Gastrocnemius medialis (tissue), 4 donors: ENCODE measurements around the gene NTPCR.

Experiments
- POLR2A ChIP-seq, 2 donors: fragments of 450-650 bp; IDR thresholded peaks; one replicate each; pipeline ENCODE4 v1.6.1; 2017; ENCODE audit warnings: antibody characterized with exemption in 2 of 2, mild to moderate bottlenecking in 2 of 2, moderate library complexity in 2 of 2
- TF ChIP-seq, protein P1 (sequence below), 5 experiments: fragments of 450-650 bp in 3 of 5; fragments of 200-600 bp in 2 of 5; sonication (generic) in 2 of 5; IDR thresholded peaks in 4 of 5; conservative IDR thresholded peaks in 1 of 5; 1 replicate in 4 of 5; 2 replicates in 1 of 5; pipeline ENCODE4 v1.5.1; 2016 to 2019; ENCODE audit warnings: antibody characterized with exemption in 5 of 5, mild to moderate bottlenecking in 3 of 5, moderate library complexity in 3 of 5

DNA sequence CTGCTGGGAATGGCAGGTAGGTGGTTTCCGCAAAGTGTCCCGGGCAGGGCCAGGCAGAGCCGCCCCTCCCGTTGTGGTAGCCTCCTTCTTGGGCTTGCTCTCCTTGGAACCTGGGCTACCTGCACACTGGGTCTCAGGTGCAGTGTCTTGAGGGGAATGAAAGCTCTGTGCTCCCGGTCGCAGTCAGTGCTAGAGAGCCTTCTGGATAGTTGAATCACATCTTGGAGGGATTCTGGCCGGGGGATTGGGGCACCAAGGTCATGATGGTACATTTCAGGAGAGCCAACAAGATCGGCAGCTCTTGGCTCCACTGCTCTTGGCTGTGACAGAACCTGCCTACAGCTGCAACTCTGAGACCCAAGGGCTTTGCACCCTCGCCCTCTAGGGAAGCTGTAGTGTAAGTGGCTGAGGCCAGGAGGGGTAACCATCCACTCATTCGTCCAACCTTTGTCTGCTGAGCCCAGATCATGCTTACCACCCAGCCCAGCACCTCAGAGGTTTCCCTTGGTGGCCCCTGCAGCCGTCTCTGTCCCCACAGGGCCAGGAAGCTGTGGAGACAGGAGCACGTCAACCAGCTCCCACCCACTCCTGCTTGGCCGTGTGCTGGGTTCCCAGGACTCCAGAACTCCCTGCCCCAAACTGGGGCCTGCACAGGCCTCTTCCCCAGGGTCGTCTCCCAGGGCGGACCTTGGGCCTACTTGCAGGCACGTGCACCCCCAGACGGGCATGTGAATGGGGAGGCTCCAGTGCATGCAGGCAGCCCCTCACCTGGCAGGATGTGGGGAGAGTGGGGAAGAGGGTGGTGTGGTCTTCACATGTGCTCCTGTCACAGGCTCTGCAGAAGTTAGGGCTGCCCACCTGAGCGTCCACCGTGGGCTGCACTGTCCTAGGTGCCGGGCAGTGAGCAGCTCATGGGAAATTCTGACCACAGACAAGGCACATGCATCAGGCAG, 40.0 kb downstream of the NTPCR start:
- TF ChIP-seq, protein P1, sequence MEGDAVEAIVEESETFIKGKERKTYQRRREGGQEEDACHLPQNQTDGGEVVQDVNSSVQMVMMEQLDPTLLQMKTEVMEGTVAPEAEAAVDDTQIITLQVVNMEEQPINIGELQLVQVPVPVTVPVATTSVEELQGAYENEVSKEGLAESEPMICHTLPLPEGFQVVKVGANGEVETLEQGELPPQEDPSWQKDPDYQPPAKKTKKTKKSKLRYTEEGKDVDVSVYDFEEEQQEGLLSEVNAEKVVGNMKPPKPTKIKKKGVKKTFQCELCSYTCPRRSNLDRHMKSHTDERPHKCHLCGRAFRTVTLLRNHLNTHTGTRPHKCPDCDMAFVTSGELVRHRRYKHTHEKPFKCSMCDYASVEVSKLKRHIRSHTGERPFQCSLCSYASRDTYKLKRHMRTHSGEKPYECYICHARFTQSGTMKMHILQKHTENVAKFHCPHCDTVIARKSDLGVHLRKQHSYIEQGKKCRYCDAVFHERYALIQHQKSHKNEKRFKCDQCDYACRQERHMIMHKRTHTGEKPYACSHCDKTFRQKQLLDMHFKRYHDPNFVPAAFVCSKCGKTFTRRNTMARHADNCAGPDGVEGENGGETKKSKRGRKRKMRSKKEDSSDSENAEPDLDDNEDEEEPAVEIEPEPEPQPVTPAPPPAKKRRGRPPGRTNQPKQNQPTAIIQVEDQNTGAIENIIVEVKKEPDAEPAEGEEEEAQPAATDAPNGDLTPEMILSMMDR (IDR thresholded peaks at IDR 0.05 in 4 of 5, conservative IDR thresholded peaks at IDR 0.05 in 1 of 5): no peak
- no peak for TF ChIP-seq POLR2A (IDR thresholded peaks at IDR 0.05)
